ENCODE results near the gene OTUD3. TPM values are rescaled to one million over a fixed set of nuclear protein-coding genes. Genes with fewer than 3 reads are reported as not detected.

OTUD3 gene
- total and polyA plus RNA-seq, 9 of the 15 experiments (the other 6 are each of a cell fraction or from before 2014, with no cell fraction given) = 2.0 to 16.6 (median 11.0) TPM

- TF ChIP-seq, protein P1, sequence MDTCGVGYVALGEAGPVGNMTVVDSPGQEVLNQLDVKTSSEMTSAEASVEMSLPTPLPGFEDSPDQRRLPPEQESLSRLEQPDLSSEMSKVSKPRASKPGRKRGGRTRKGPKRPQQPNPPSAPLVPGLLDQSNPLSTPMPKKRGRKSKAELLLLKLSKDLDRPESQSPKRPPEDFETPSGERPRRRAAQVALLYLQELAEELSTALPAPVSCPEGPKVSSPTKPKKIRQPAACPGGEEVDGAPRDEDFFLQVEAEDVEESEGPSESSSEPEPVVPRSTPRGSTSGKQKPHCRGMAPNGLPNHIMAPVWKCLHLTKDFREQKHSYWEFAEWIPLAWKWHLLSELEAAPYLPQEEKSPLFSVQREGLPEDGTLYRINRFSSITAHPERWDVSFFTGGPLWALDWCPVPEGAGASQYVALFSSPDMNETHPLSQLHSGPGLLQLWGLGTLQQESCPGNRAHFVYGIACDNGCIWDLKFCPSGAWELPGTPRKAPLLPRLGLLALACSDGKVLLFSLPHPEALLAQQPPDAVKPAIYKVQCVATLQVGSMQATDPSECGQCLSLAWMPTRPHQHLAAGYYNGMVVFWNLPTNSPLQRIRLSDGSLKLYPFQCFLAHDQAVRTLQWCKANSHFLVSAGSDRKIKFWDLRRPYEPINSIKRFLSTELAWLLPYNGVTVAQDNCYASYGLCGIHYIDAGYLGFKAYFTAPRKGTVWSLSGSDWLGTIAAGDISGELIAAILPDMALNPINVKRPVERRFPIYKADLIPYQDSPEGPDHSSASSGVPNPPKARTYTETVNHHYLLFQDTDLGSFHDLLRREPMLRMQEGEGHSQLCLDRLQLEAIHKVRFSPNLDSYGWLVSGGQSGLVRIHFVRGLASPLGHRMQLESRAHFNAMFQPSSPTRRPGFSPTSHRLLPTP (IDR thresholded peaks at IDR 0.05; ENCODE audit: borderline replicate concordance, extremely low read depth, insufficient read length) = no peak
- TF ChIP-seq HDAC2 (IDR thresholded peaks at IDR 0.05) (no peak), SRF (CRISPR knock-in tag; IDR thresholded peaks at IDR 0.05) (peak in 1 of 2 experiments; percentile 30; a peak in 1 of 4 replicates), MEIS2 (IDR thresholded peaks at IDR 0.05; ENCODE audit: partially characterized antibody) (peak; percentile 87), GABPA (tag; conservative IDR thresholded peaks at IDR 0.05; ENCODE audit: low read depth) (no peak; the same call in 1 of the 2 replicates), SMARCA5 (IDR thresholded peaks at IDR 0.05) (no peak), ZNF12 (CRISPR knock-in tag; IDR thresholded peaks at IDR 0.05) (no peak), HDAC6 (IDR thresholded peaks at IDR 0.05; ENCODE audit: low read depth, low read length) (0 out of 2 replicates have a peak, but pooled peaks have one; percentile 19)
- TF ChIP-seq, protein P2, sequence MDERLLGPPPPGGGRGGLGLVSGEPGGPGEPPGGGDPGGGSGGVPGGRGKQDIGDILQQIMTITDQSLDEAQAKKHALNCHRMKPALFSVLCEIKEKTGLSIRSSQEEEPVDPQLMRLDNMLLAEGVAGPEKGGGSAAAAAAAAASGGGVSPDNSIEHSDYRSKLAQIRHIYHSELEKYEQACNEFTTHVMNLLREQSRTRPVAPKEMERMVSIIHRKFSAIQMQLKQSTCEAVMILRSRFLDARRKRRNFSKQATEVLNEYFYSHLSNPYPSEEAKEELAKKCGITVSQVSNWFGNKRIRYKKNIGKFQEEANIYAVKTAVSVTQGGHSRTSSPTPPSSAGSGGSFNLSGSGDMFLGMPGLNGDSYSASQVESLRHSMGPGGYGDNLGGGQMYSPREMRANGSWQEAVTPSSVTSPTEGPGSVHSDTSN (CRISPR knock-in tag; IDR thresholded peaks at IDR 0.05; ENCODE audit: low read depth) = peak; percentile 74
- TF ChIP-seq, protein P2 (tag; conservative IDR thresholded peaks at IDR 0.05; ENCODE audit: low read depth) = peak; percentile 90
- TF ChIP-seq, protein P3, sequence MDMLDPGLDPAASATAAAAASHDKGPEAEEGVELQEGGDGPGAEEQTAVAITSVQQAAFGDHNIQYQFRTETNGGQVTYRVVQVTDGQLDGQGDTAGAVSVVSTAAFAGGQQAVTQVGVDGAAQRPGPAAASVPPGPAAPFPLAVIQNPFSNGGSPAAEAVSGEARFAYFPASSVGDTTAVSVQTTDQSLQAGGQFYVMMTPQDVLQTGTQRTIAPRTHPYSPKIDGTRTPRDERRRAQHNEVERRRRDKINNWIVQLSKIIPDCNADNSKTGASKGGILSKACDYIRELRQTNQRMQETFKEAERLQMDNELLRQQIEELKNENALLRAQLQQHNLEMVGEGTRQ (CRISPR knock-in tag; IDR thresholded peaks at IDR 0.05) = peak; percentile 99
Measured at GRCh38 chr1:19882111-19883071, at the start of gene OTUD3 (continued).
